Measurements from ENCODE around the gene FBXO31. TPM values are rescaled to one million over a fixed set of nuclear protein-coding genes. Genes with fewer than 3 reads are reported as not detected.

FBXO31 gene
- total and polyA plus RNA-seq, 9 of the 15 experiments (the other 6 are each of a cell fraction or from before 2014, with no cell fraction given) = 0.18 to 33.3 (median 10.9) TPM

DNA sequence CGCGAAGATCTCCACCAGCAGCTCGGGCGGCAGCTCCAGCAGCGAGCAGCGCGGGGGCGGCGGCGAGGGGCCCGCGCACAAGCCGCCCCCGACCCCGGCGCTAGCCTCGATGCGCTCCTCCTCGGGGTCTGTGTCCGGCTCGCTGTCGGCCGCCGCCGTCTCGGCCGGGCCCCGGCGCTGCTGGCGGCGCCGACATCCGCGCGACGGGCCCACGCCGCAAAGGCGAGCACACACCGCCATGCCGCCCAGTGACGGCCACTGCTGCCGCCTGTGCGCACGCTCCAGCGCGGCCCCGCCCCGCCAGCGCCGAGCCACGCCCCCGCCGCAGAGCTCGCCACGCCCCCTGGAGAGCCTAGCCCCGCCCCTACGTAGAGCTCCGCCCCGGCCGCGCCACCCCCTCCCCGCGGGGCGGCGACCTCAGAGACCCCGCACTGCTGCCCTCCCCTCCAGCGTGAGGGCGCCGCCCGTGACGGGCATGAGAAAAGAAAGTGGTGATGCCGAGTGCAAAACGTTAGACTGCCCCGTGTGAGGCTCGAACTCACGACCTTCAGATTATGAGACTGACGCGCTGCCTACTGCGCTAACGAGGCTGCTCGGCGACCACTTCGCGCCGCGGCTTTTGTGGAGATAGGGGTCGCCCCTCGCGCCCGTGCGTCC lies at the start of gene FBXO31 (continued):
- TF ChIP-seq GATAD2B (IDR thresholded peaks at IDR 0.05; ENCODE audit: borderline replicate concordance) (peak; percentile 79), HCFC1 (IDR thresholded peaks at IDR 0.05; ENCODE audit: low read depth, low read length) (peak; percentile 37), IRF2 (CRISPR knock-in tag; IDR thresholded peaks at IDR 0.05) (no peak), POLR2H (tag; IDR thresholded peaks at IDR 0.05; ENCODE audit: low read depth) (peak; percentile 99), RBM15 (IDR thresholded peaks at IDR 0.05; ENCODE audit: insufficient read depth, low read length) (no peak), ZNF584 (CRISPR knock-in tag; IDR thresholded peaks at IDR 0.05; ENCODE audit: low read depth) (no peak), SNIP1 (IDR thresholded peaks at IDR 0.05; ENCODE audit: low read depth) (no peak), JUN (IDR thresholded peaks at IDR 0.05; ENCODE audit: borderline replicate concordance, low read depth, low read length) (peak; percentile 48; the same call in 1 of the 2 replicates), JUN (CRISPR knock-in tag; IDR thresholded peaks at IDR 0.05; ENCODE audit: borderline replicate concordance) (0 out of 2 replicates have a peak, but pooled peaks have one; percentile 21), SUPT5H (IDR thresholded peaks at IDR 0.05) (no peak), ZBED1 (IDR thresholded peaks at IDR 0.05) (no peak), RBM34 (IDR thresholded peaks at IDR 0.05; ENCODE audit: borderline replicate concordance, insufficient read depth, low read length) (no peak), CHD4 (IDR thresholded peaks at IDR 0.05; ENCODE audit: insufficient read depth, insufficient replicate concordance, low read depth, low read length, poor library complexity, severe bottlenecking) (no peak), TBL1XR1 (IDR thresholded peaks at IDR 0.05; ENCODE audit: low read length in 2 of 2) (peak in 1 of 2 experiments; percentile 89; a peak in 2 of 4 replicates)
- TF ChIP-seq, protein P1, sequence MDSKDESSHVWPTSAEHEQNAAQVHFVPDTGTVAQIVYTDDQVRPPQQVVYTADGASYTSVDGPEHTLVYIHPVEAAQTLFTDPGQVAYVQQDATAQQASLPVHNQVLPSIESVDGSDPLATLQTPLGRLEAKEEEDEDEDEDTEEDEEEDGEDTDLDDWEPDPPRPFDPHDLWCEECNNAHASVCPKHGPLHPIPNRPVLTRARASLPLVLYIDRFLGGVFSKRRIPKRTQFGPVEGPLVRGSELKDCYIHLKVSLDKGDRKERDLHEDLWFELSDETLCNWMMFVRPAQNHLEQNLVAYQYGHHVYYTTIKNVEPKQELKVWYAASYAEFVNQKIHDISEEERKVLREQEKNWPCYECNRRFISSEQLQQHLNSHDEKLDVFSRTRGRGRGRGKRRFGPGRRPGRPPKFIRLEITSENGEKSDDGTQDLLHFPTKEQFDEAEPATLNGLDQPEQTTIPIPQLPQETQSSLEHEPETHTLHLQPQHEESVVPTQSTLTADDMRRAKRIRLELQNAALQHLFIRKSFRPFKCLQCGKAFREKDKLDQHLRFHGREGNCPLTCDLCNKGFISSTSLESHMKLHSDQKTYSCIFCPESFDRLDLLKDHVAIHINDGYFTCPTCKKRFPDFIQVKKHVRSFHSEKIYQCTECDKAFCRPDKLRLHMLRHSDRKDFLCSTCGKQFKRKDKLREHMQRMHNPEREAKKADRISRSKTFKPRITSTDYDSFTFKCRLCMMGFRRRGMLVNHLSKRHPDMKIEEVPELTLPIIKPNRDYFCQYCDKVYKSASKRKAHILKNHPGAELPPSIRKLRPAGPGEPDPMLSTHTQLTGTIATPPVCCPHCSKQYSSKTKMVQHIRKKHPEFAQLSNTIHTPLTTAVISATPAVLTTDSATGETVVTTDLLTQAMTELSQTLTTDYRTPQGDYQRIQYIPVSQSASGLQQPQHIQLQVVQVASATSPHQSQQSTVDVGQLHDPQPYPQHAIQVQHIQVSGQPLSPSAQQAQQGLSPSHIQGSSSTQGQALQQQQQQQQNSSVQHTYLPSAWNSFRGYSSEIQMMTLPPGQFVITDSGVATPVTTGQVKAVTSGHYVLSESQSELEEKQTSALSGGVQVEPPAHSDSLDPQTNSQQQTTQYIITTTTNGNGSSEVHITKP (IDR thresholded peaks at IDR 0.05; ENCODE audit: partially characterized antibody) = no peak
- TF ChIP-seq, protein P2, sequence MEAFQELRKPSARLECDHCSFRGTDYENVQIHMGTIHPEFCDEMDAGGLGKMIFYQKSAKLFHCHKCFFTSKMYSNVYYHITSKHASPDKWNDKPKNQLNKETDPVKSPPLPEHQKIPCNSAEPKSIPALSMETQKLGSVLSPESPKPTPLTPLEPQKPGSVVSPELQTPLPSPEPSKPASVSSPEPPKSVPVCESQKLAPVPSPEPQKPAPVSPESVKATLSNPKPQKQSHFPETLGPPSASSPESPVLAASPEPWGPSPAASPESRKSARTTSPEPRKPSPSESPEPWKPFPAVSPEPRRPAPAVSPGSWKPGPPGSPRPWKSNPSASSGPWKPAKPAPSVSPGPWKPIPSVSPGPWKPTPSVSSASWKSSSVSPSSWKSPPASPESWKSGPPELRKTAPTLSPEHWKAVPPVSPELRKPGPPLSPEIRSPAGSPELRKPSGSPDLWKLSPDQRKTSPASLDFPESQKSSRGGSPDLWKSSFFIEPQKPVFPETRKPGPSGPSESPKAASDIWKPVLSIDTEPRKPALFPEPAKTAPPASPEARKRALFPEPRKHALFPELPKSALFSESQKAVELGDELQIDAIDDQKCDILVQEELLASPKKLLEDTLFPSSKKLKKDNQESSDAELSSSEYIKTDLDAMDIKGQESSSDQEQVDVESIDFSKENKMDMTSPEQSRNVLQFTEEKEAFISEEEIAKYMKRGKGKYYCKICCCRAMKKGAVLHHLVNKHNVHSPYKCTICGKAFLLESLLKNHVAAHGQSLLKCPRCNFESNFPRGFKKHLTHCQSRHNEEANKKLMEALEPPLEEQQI (IDR thresholded peaks at IDR 0.05) = peak; percentile 22; the same call in 1 of the 2 replicates
- TF ChIP-seq, protein P3, sequence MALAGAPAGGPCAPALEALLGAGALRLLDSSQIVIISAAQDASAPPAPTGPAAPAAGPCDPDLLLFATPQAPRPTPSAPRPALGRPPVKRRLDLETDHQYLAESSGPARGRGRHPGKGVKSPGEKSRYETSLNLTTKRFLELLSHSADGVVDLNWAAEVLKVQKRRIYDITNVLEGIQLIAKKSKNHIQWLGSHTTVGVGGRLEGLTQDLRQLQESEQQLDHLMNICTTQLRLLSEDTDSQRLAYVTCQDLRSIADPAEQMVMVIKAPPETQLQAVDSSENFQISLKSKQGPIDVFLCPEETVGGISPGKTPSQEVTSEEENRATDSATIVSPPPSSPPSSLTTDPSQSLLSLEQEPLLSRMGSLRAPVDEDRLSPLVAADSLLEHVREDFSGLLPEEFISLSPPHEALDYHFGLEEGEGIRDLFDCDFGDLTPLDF (CRISPR knock-in tag; IDR thresholded peaks at IDR 0.05) = peak; percentile 17; the same call in 1 of the 2 replicates
- TF ChIP-seq, protein P4, sequence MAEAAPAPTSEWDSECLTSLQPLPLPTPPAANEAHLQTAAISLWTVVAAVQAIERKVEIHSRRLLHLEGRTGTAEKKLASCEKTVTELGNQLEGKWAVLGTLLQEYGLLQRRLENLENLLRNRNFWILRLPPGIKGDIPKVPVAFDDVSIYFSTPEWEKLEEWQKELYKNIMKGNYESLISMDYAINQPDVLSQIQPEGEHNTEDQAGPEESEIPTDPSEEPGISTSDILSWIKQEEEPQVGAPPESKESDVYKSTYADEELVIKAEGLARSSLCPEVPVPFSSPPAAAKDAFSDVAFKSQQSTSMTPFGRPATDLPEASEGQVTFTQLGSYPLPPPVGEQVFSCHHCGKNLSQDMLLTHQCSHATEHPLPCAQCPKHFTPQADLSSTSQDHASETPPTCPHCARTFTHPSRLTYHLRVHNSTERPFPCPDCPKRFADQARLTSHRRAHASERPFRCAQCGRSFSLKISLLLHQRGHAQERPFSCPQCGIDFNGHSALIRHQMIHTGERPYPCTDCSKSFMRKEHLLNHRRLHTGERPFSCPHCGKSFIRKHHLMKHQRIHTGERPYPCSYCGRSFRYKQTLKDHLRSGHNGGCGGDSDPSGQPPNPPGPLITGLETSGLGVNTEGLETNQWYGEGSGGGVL (CRISPR knock-in tag; IDR thresholded peaks at IDR 0.05) = no peak

Measured in K562 (cell line).